Tibial artery (tissue), 4 donors: Measurements from ENCODE around the gene GBX1.
A peak's percentile ranks its signal among the peaks of the same experiment; 100 is the strongest.

Source experiments
- DNase-seq, 2 donors: peaks; one replicate each; pipeline ENCODE4 v3.0.0-alpha.2; 2019
- H3K27ac ChIP-seq, 2 donors: fragments of 200-600 bp; sonication (generic) in 1 of 2; 1 replicate in 1 of 2; 2 replicates in 1 of 2; pipeline ENCODE4 v1.5.1; 2018 to 2019; ENCODE audit warnings: mild to moderate bottlenecking in 1 of 2
- H3K27me3 ChIP-seq, 2 donors: fragments of 200-600 bp; sonication (generic) in 1 of 2; one replicate each; pipeline versions ENCODE4 v1.5.1 to v1.6.0; 2016 to 2019
- H3K36me3 ChIP-seq, 3 donors: fragments of 200-600 bp; sonication (generic) in 2 of 3; one replicate each; pipeline ENCODE4 v1.5.1; 2016 to 2019; ENCODE audit warnings: mild to moderate bottlenecking in 2 of 3
- H3K4me1 ChIP-seq, 4 donors: fragments of 200-600 bp; sonication (generic) in 2 of 4; 1 replicate in 3 of 4; 2 replicates in 1 of 4; pipeline ENCODE4 v1.5.1; 2016 to 2019
- H3K4me3 ChIP-seq, 2 donors: fragments of 200-600 bp; sonication (generic) in 1 of 2; 1 replicate in 1 of 2; 2 replicates in 1 of 2; pipeline ENCODE4 v1.5.1; 2018 to 2019; ENCODE audit warnings: mild to moderate bottlenecking in 2 of 2
- H3K9me3 ChIP-seq, 3 donors: fragments of 200-600 bp; sonication (generic) in 1 of 3; one replicate each; pipeline ENCODE4 v1.5.1; 2016 to 2019
- CTCF ChIP-seq, 2 experiments: fragments of 200-600 bp in 1 of 2; fragments of 450-650 bp in 1 of 2; IDR thresholded peaks; one replicate each; pipeline ENCODE4 v1.5.1; 2017 to 2019; ENCODE audit warnings: antibody characterized with exemption in 2 of 2, mild to moderate bottlenecking in 1 of 2, moderate library complexity in 1 of 2
- intact Hi-C: fragments of 100-400 bp; cut with DNase I; formaldehyde crosslinking; loops from one replicate; pipeline ENCODE4 v1.15.0; 2023; ENCODE audit warnings: low total_unique reads

GBX1 gene

GRCh38 chr7:151186640-151187408 is 19.3 kb upstream of the GBX1 start, which contains the start of gene ASB10:
Gene ASB10 (minus strand): TSS chr7:151187250. CDS start chr7:151187130, 120 bp downstream.
- DNase-seq = no peak
- no peaks in the 10 kb centered on the region for H3K4me1 ChIP-seq
- intact Hi-C loops = no loop called here
- no peak for TF ChIP-seq CTCF (IDR thresholded peaks at IDR 0.05)
- peaks cover 0 to 32% of the 10 kb centered on the region in 2 donors for H3K27me3 ChIP-seq
- no peak within 1 kb of the TSS for H3K27ac ChIP-seq
- H3K9me3 ChIP-seq = no peaks in the 10 kb centered on the region
- H3K36me3 ChIP-seq = no peaks in the 10 kb centered on the region
- H3K4me3 ChIP-seq = no peak within 1 kb of the TSS

- Histone ChIP-seq H3K4me3 (no peak overlapping the region), H3K4me1 (no peaks in the 10 kb centered on the region), H3K36me3 (no peaks in the 10 kb centered on the region), H3K27me3 (peaks cover 0 to 31% of the 10 kb centered on the region in 2 donors), H3K27ac (no peak overlapping the region), H3K9me3 (no peaks in the 10 kb centered on the region)
- no peak for TF ChIP-seq CTCF (IDR thresholded peaks at IDR 0.05)
- intact Hi-C loops = no loop called here
- peak in 1 of 2 donors; percentile 12 for DNase-seq
These were observed 18.5 kb upstream of the GBX1 start for GRCh38 chr7:151185762-151186639.

- intact Hi-C loops = no loop called here
- no peak overlapping the region for H3K4me3 ChIP-seq
- peak in 1 of 2 donors; percentile 58 for DNase-seq
- H3K27ac ChIP-seq = no peak overlapping the region
- H3K4me1 ChIP-seq = no peaks in the 10 kb centered on the region
- peaks cover 0 to 49% of the 10 kb centered on the region in 2 donors for H3K27me3 ChIP-seq
- no peaks in the 10 kb centered on the region for H3K9me3 ChIP-seq
- no peak for TF ChIP-seq CTCF (IDR thresholded peaks at IDR 0.05)
- no peaks in the 10 kb centered on the region for H3K36me3 ChIP-seq
These were observed 13.5 kb upstream of the GBX1 start for GRCh38 chr7:151181011-151181431.

- H3K27ac ChIP-seq = no peak overlapping the region
- no peaks in the 10 kb centered on the region for H3K9me3 ChIP-seq
- no peak for TF ChIP-seq CTCF (IDR thresholded peaks at IDR 0.05)
- intact Hi-C loops = no loop called here
- H3K4me3 ChIP-seq = no peak overlapping the region
- no peak for DNase-seq
- no peaks in the 10 kb centered on the region for H3K36me3 ChIP-seq
- H3K27me3 ChIP-seq = peaks cover 0 to 58% of the 10 kb centered on the region in 2 donors
- H3K4me1 ChIP-seq = no peaks in the 10 kb centered on the region
These were observed 12.5 kb upstream of the GBX1 start for GRCh38 chr7:151179946-151180345.

- intact Hi-C loops = no loop called here
- DNase-seq = no peak
- Histone ChIP-seq H3K9me3 (no peaks in the 10 kb centered on the region), H3K36me3 (no peaks in the 10 kb centered on the region), H3K27ac (no peak overlapping the region), H3K4me3 (no peak overlapping the region), H3K27me3 (peaks cover 0 to 64% of the 10 kb centered on the region in 2 donors), H3K4me1 (no peaks in the 10 kb centered on the region)
- TF ChIP-seq CTCF (IDR thresholded peaks at IDR 0.05) = no peak
These were observed 11.9 kb upstream of the GBX1 start for GRCh38 chr7:151179287-151179860.
